ENCODE measurements around the gene MPPED1.

Gene MPPED1

DNA sequence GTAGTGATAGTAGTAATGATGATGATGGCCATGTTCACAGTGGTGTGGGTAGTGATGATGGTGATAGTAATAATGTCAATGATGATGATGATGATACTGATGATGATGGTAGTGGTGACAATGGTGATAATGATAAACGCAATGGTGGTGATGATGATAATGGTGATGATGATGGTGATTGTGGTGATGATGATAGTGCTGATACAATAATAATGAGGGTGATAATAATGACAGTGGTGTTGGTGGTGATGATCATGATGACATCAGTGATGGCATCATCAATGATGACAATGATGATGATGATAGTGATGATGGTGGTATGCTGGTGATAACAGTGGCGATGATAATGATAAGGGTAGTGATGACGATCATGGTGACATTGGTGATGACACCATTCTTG lies 92.3 kb downstream of the MPPED1 start:
- no peak for DNase-seq

- no peak for DNase-seq
These were observed 93.0 kb downstream of the MPPED1 start for GRCh38 chr22:43504666-43505261.

DNA sequence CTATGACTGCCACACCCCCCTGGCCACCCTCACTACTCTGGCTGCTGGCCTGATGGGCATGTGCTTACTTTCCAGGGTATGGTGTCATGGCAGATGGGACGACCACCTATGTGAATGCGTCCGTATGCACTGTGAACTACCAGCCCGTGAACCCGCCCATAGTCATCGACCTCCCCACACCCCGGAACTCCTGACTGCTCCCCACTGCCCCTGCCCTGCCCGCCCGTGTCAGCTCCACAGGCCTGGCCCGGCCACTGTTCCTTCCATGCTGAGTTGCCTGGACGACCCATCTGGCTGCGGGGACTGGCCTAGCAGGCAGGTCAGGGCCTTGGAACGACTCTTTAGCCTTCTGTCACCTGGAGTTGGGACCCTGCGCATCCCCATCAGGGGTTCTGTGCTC lies 93.6 kb downstream of the MPPED1 start:
- DNase-seq, result no peak

- DNase-seq, result no peak
These were observed 94.1 kb downstream of the MPPED1 start for GRCh38 chr22:43505896-43506295.

- DNase-seq, result no peak
These were observed 94.7 kb downstream of the MPPED1 start for GRCh38 chr22:43506487-43506886.

- DNase-seq, result no peak
These were observed 95.4 kb downstream of the MPPED1 start for GRCh38 chr22:43507235-43507634.

- DNase-seq, result no peak
These were observed 96.7 kb downstream of the MPPED1 start for GRCh38 chr22:43508489-43508888.

GRCh38 chr22:43509337-43509736 lies 97.5 kb downstream of the MPPED1 start:
- no peak for DNase-seq

- DNase-seq, result no peak
These were observed 98.7 kb downstream of the MPPED1 start for GRCh38 chr22:43510281-43511070.

DNA sequence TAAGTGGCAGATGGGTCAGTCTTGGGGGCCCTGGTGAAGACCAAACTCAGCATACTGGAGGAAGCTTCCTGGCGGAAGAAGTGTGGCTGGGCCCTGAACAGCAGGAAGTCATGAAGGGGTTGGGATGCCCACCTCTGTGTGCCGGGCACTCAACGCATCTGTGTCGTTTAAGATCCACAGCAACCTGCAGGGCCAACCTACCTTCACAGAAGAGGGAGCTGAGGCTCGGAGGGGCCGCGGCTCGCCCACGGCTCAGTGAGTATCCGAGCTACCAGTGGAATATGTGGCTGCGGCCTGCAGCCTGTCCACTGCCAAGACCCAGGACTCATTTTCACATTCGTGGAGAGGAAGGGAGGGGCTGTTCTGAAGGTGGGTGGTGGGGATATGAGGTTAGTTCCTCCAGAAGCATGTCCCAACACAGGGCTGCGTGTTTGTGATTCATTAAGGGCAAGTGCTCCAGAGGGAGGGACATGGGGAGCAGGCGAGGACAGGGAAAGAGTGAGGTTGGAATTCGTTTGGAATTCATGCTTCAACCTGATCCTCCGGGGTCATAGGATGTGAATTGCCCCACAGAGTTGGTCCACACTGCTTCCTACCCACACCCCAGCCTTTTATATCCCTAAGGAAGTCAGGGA lies 99.6 kb downstream of the MPPED1 start:
- DNase-seq, result no peak

- DNase-seq, result no peak
These were observed 100.5 kb downstream of the MPPED1 start for GRCh38 chr22:43512279-43512678.

- no peak for DNase-seq
These were observed 102.8 kb downstream of the MPPED1 start for GRCh38 chr22:43514476-43515157.

- DNase-seq, result no peak
These were observed 103.6 kb downstream of the MPPED1 start for GRCh38 chr22:43515411-43515810.

GRCh38 chr22:43515902-43516301 lies 104.1 kb downstream of the MPPED1 start:
- DNase-seq, result no peak

GRCh38 chr22:43516386-43516785 lies 104.6 kb downstream of the MPPED1 start:
- DNase-seq, result no peak

DNA sequence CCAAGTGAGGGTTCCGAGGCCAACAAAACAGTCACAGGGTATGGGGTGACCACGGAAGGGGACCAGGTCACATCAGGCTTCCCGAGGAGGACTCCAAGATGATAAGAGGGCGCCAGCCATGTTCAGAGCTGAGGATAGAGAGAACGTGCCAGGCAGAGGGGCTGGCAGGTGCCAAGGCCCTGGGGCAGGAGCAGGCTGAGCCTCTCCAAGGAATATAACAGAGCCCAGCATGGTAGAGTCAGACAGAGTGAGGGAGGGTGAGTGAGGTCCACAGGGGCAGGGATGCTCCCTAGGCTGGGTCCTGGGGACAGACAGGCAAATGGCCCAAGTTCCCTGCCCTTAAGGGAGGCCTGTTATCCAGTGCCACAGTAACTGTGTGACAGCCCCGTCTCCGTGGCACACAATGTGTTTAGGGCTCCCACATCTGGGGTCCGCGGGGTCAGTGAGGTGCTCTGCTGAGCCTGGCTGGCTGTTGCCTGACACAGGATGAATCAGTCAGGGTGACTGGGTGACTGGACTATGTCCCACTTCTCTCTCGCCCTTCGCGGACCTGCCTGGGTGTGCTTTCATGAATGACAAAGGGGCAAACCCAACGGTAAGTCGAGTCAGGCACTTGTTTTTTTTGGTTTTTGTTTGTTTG lies 105.3 kb downstream of the MPPED1 start:
- no peak for DNase-seq

DNA sequence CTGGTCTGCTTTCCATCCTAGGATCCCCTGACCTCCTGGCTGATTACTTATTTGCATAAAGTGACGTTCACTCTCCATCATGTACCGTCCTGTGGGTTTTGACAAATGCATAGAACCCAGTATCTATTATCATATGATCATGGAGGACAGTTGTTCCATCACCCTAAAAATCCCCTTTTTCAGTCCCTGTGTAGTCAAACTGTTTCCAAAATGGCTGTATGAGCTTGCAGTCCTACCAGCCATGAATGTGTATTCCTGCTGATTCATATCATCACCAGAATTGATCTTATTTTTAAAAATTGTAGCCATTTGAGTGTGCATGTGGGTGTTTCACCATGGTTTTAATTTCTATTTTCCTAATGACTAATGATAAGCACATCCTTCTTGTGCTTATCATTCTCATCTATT lies 108.8 kb downstream of the MPPED1 start:
- DNase-seq, result no peak

DNA sequence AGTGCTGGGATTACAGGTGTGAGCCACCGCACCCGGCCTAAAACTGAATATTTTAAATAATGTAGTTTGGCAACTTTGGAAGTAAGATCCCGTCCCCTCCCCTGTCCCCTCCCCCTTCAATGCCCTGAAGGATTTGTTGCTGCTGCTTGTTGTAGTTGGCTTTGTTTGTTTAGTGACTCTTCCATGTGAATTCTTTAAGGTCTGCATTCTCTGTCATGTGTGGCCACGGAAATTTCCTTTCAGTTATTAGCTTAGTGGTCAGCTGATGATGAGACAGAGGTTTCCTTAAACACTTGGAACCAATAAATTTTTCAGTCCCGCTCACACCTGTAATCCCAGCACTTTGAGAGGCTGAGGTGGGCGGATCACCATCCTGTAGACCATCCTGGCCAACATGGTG lies 109.9 kb downstream of the MPPED1 start:
- no peak for DNase-seq

DNA sequence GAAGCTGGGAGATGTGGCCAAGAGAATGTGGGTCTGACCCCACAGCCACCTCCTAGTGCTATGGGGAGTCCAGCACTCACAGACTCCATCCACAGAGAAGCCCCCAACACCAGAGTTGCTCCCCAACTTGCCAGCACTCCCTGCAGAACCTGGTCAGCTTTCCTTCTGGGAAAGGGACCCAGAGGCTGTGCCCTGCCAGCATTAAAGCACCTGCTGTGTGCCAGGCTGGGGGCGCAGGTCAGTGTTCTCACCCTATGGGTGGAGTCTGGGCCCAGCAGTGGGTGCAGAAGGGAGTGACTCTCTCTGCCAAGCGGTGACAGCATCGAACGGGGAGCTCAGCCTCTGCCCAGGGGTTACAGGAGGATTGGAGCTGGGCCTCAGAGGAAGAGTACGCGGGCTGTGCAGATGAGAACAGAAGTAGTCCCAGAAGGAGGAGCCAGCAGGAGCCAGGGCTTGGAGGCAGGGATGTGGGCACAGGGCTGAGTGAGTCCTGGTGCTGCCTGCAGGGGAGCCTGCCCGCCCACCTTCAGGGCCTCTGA lies 114.4 kb downstream of the MPPED1 start:
- DNase-seq, result no peak

DNA sequence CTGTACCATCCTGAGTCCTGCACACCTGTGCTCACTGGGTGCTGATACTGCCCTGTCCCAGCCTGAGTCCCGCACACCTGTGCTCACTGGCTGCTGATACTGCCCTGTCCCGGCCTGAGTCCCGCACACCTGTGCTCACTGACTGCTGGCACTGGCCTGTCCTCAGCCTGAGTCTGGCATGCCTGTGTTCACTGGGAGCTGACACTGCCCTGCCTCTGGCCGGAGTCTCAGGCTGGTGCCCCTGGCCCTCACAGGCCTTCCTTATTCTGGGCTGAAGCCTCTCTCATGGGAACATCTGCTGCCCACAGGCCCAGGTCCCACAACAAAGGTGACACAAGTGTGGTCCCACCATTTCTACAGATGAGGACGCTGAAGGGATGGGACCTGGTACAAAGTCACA lies 115.1 kb downstream of the MPPED1 start:
- no peak for DNase-seq

DNA sequence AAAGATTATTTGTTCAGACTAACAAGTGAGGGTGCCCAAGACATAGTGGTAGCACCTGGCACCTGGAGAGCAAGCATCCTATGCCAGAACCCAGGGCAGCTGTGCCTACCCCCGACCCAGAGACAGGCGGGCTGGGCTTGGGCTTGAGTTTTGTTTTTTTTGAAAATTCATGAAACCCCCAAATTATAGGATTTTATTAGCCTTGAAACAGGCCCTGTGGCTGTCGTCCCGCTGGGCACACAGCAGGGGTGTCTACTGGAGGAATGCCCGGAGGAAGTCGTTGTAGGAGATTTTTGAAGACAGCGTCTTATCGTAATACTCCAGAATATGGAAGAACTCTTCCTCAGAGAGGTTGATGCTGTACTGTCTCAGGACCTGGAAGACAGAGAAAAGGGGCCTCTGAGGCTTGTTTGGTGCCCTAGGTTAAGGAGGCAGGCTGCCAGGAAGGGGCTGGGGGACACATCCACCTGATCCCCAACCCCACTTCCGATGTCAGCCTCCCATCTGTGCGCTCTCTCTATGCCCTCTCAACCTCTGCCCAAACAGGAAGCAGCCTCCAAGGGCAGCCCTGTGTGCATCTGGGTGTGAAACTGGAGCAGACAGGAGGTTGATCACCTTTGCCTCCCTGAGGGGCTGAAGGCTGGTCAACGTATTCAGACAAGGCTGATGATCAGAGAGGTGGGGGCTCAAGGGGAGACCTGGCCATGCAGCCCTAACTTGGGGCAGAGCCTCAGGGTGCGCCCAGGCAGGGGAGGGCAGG lies 117.0 kb downstream of the MPPED1 start:
- no peak for DNase-seq

- no peak for DNase-seq
These were observed 117.6 kb downstream of the MPPED1 start for GRCh38 chr22:43529461-43529860.
